H1 (cell line): ENCODE data around the gene NUP107.

ENCODE experiments used
- ATF2 ChIP-seq: IDR thresholded peaks from 2 replicates; pipeline ENCODE4 v1.6.1; 2012; ENCODE audit warnings: low read length, inconsistent platforms
- ATF3 ChIP-seq: IDR thresholded peaks from 2 replicates; pipeline ENCODE4 v1.6.1; 2011; ENCODE audit warnings: low read depth, mild to moderate bottlenecking, low read length; ENCODE audit not compliant: insufficient read depth
- CBX8 ChIP-seq: fragments of 300-800, 300-1000 bp; sonication (generic); IDR thresholded peaks from 2 replicates; pipeline ENCODE4 v1.7.1; 2016; ENCODE audit warnings: low read depth, low read length, borderline replicate concordance
- CTCF ChIP-seq, 3 experiments: IDR thresholded peaks; 1 replicate in 2 of 3; 2 replicates in 1 of 3; pipeline versions ENCODE4 v1.5.1 to v1.6.1; 2011; ENCODE audit warnings: low read length in 3 of 3, mild to moderate bottlenecking in 3 of 3, inconsistent platforms in 2 of 3, low read depth in 1 of 3, moderate library complexity in 1 of 3; ENCODE audit not compliant: insufficient read depth in 1 of 3; ENCODE audit errors: control extremely low read depth in 1 of 3
- POLR2A ChIP-seq, 2 experiments: IDR thresholded peaks; 1 replicate in 1 of 2; 2 replicates in 1 of 2; pipeline ENCODE4 v1.6.1; 2011; ENCODE audit warnings: low read depth in 2 of 2, low read length in 2 of 2, mild to moderate bottlenecking in 2 of 2; ENCODE audit errors: control extremely low read depth in 1 of 2
- POLR2AphosphoS5 ChIP-seq: IDR thresholded peaks from 2 replicates; pipeline ENCODE4 v1.6.1; 2011; ENCODE audit warnings: low read depth, low read length
- SIN3A ChIP-seq, 2 experiments: IDR thresholded peaks in 1 of 2; conservative IDR thresholded peaks in 1 of 2; 2 replicates each; pipeline ENCODE4 v1.6.1; 2011 to 2012; ENCODE audit warnings: low read length in 2 of 2, improper control_type of control experiment in 1 of 2, low read depth in 1 of 2, mild to moderate bottlenecking in 1 of 2
- USF2 ChIP-seq: IDR thresholded peaks from 2 replicates; pipeline ENCODE4 v1.6.1; 2011; ENCODE audit warnings: low read length, improper control_type of control experiment
- ZNF274 ChIP-seq: IDR thresholded peaks from 2 replicates; pipeline ENCODE4 v1.7.0; 2012; ENCODE audit warnings: low read length, borderline replicate concordance; ENCODE audit errors: extremely low read depth

GRCh38 chr12:68768431-68768939, 81.7 kb downstream of the NUP107 start:
- no peak for TF ChIP-seq ATF3
- no peak for TF ChIP-seq CTCF (IDR thresholded peaks at IDR 0.05; ENCODE audit: control extremely low read depth in 1 of 3, insufficient read depth in 1 of 3, low read depth in 1 of 3, low read length in 3 of 3)
- no peak for TF ChIP-seq USF2
- TF ChIP-seq ATF2, result no peak
- TF ChIP-seq SIN3A (conservative IDR thresholded peaks at IDR 0.05 in 1 of 2, IDR thresholded peaks at IDR 0.05 in 1 of 2; ENCODE audit: low read depth in 1 of 2, low read length in 2 of 2), result no peak
- no peak for TF ChIP-seq POLR2A (IDR thresholded peaks at IDR 0.05; ENCODE audit: control extremely low read depth in 1 of 2, low read depth in 2 of 2, low read length in 2 of 2)
- no peak for TF ChIP-seq POLR2AphosphoS5
- TF ChIP-seq ZNF274, result no peak
- TF ChIP-seq CBX8, result no peak
